GM12801 (cell line): ENCODE data around the gene RCAN2.

Experiments used
- CTCF ChIP-seq: IDR thresholded peaks from one replicate; pipeline ENCODE4 v1.5.1; 2011; ENCODE audit warnings: control low read depth; ENCODE audit not compliant: insufficient read length; ENCODE audit errors: extremely low read depth

The RCAN2 gene

DNA sequence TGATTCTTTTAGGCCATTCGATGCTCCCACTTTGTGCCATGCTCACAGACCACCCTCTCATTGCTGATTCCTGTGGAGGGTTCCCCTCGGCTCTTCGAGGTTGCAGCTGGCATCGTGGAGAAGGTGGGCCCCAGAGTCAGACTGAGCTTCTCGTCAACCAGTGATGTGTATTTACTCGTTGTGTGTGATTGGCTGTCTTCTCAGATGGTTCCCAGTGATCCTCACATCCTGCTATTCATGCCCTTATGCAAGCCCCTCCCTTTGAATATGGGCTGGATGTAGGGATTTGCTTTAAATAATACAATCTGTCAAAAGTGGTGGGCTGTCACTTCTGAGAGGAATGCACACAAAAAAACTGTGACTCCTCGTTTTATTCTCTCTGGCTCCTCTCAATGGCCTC, 220.9 kb downstream of the RCAN2 start:
- TF ChIP-seq CTCF = no peak

DNA sequence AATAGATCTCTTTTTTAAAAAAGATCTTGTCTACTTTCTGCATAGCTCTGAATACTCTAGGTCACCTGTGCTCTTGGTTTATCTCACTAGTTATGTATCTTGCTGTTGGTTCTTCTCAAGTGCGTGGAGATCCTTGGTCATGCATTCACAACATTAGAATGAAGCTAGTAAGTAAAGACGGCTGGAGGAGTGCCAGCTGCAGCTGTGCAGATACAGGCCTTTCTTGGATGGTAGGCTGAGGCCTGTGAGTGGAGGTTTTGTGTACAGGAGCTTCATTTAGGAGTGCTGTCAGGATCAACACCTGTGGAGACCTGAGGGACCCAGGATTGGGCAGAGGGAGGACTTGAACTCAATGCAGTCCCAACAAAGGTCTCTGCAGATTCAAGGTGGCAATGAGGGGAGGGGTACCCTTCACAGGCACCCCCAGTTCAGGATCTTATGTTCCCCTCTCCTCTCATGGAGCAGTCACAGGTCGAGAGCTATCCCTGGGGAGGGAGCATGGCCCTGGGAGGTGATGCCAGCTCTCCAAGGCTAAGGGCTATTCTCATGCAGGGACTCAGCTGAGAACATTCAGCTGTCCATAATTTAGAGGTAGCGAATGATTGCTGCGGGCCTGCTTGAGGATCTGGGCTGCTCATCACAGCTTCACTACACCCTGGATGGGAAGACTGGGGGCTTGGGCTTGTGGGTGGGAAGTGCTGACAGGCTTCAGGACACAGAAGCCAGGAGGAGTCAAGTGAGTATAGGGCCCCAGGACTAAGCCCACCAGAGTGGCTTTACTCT, 221.6 kb downstream of the RCAN2 start:
- TF ChIP-seq CTCF = no peak

DNA sequence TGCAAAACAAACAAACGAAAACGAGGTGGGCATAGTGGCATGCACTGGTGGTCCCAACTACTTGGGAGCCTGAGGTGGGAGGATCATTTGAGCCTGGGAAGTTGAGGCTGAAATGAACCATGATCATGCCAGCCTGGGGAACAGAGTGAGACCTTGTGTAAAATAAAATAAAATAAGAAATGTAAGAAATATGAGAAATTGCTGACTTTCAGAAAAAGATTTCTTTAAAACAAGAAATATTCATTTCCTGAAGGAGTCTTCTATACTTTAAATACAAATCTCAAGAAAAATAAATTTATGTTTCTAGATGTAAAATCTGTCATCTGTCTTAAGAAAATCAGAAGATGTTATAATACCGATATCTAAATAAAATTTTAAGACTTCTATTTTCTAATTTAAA, 223.7 kb downstream of the RCAN2 start:
- TF ChIP-seq CTCF = no peak

- TF ChIP-seq CTCF = no peak
These were observed 225.9 kb downstream of the RCAN2 start for GRCh38 chr6:46265373-46265772.

GRCh38 chr6:46263707-46264086, 227.6 kb downstream of the RCAN2 start:
- TF ChIP-seq CTCF = no peak

DNA sequence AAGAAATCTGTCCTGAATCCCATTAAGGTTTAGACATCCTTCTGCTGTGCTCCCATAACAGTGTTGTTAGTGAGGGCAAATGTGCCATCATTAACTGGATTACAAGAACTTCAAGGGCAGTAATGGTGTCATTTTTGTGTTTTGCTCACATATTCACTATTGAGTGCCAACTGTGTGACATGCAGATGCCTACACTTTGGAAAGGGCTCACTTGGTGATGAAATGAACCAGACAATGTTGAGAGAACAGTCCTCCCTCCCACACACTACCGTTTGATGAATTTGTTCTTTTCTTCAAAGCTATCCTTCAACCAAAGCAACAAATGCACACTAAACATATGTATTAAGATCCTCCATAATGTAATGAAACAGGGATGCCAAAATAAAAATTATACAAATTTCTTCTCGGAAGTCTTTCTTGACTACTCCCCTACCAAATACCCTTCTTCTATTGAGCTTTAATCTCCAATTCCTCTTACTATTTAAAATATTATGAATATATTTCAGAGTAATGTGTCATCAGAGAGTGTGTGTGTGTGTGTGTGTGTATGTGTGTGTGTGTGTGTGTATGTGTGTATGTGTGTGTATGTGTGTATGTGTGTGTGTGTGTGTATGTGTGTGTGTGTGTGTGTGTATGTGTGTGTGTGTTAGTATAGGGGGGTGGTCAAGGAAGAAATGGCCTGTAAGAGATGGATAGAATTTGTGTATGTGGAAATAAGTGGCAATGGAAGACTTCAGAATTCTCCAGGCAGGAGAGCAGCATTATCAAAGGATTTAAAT, 228.1 kb downstream of the RCAN2 start:
- TF ChIP-seq CTCF = no peak

DNA sequence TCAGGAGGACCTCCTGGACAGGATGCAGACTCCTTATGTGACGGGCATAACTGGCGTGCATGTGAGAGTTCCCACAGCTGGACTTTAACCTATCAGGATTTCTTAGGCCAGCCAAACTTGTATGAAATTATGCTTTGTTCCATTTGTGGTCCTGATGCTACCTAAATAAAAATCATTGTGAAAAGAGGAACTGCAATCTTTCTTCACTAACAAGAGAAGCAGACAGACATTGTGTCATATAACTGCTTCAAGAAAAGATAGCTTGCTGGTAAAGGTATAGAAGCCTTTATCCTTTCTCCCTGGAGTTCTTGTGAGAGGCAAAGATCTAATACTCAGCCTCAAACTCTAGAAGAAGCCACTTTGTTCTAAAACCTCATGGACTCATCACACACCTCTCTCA, 233.0 kb downstream of the RCAN2 start:
- no peak for TF ChIP-seq CTCF
